ENCODE measurements around the gene ACAP3. TPM values are rescaled to one million over a fixed set of nuclear protein-coding genes. Genes with fewer than 3 reads are reported as not detected.

The ACAP3 gene
- total and polyA plus RNA-seq, 10 of the 15 experiments (the other 5 are each of a cell fraction or from before 2014, with no cell fraction given): 0.05 to 34.2 (median 7.1) TPM

GRCh38 chr1:1254667-1254998 lies 53.1 kb downstream of the ACAP3 start:
- Histone ChIP-seq H3K36me3 (ENCODE audit: control insufficient read depth in 2 of 2, insufficient read depth in 2 of 2, low read length in 1 of 2) (peaks cover 3 to 13% of the 10 kb centered on the region in 2 experiments; a peak in 3 of 4 replicates), H4K20me1 (ENCODE audit: control insufficient read depth, insufficient read depth) (no peaks in the 10 kb centered on the region), H3K79me2 (ENCODE audit: control insufficient read depth, insufficient read depth, low read length) (no peaks in the 10 kb centered on the region), H3K27me3 (replicated peaks in 1 of 2; ENCODE audit: control insufficient read depth in 2 of 2, insufficient read depth in 2 of 2, low read length in 1 of 2) (no peaks in the 10 kb centered on the region), H2AFZ (ENCODE audit: control insufficient read depth, low read depth, low read length) (no peak overlapping the region), H3K9me3 (replicated peaks; ENCODE audit: control insufficient read depth, insufficient read depth, low read length) (no peaks in the 10 kb centered on the region), H3K27ac (ENCODE audit: control insufficient read depth, insufficient read depth) (no peak overlapping the region), H3K4me3 (no peak overlapping the region), H3K4me2 (ENCODE audit: control insufficient read depth, insufficient read depth) (no peak overlapping the region), H3K9ac (ENCODE audit: control insufficient read depth, insufficient read depth, low read length) (no peak overlapping the region), H3K4me1 (ENCODE audit: control insufficient read depth, insufficient read depth, low read length) (peaks cover 12% of the 10 kb centered on the region)
- ChIA-PET RAD21 (ENCODE audit: unreplicated experiment) (no interaction called here), POLR2A (interaction anchor here (1.2 kb wide), 1 partner anchor 19 kb away, joined by 3 read pairs; the partner anchor contains the start of gene UBE2J2), SMC1A (ENCODE audit: uncharacterized antibody, unreplicated experiment) (interaction anchor here (1.0 kb wide), 1 partner anchor 17 kb away, joined by 5 read pairs; no protein-coding TSS in a partner anchor), CTCF (interaction anchor here (1.2 kb wide), 1 partner anchor 132 kb away, joined by 5 read pairs; no protein-coding TSS in a partner anchor)
- no peak for ATAC-seq
- FAIRE-seq: no peak
- in situ Hi-C loops (cut with MboI) (loop anchor here (5.0 kb wide), 1 partner anchor 137 kb away; the partner anchor contains the start of gene C1orf159), intact Hi-C loops (cut with micrococcal nuclease; ENCODE audit: unreplicated experiment) (no loop called here)
- no peak for DNase-seq (ENCODE audit: low read depth, low spot score)
- WGBS (ENCODE audit: insufficient coverage, insufficient replicate concordance, low lambda C conversion rate, missing lambda C conversion rate): 87% methylated on average over 21 of the region's 21 CpGs
- no TSS peak for BruUV-seq (replicated peaks)
- no peak for TF ChIP-seq SMAD1 (IDR thresholded peaks at IDR 0.05; ENCODE audit: low read depth, partially characterized antibody)
- no peak for TF ChIP-seq ETV6 (conservative IDR thresholded peaks at IDR 0.05 in 1 of 2, IDR thresholded peaks at IDR 0.05 in 1 of 2; ENCODE audit: borderline replicate concordance in 1 of 2, low read depth in 1 of 2)
- TF ChIP-seq, protein P1, sequence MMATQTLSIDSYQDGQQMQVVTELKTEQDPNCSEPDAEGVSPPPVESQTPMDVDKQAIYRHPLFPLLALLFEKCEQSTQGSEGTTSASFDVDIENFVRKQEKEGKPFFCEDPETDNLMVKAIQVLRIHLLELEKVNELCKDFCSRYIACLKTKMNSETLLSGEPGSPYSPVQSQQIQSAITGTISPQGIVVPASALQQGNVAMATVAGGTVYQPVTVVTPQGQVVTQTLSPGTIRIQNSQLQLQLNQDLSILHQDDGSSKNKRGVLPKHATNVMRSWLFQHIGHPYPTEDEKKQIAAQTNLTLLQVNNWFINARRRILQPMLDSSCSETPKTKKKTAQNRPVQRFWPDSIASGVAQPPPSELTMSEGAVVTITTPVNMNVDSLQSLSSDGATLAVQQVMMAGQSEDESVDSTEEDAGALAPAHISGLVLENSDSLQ (IDR thresholded peaks at IDR 0.05): no peak
- no peak for TF ChIP-seq STAT3 (IDR thresholded peaks at IDR 0.05; ENCODE audit: low read depth, low read length)
- no peak for TF ChIP-seq TBL1XR1 (IDR thresholded peaks at IDR 0.05; ENCODE audit: low read depth, low read length)
- TF ChIP-seq LARP7 (IDR thresholded peaks at IDR 0.05): no peak
- TF ChIP-seq IRF4 (IDR thresholded peaks at IDR 0.05; ENCODE audit: low read depth, low read length): no peak
- TF ChIP-seq NR2C1 (IDR thresholded peaks at IDR 0.05): no peak
- TF ChIP-seq CHD2 (IDR thresholded peaks at IDR 0.05; ENCODE audit: borderline replicate concordance, low read depth, low read length): no peak
- TF ChIP-seq EZH2 (IDR thresholded peaks at IDR 0.05; ENCODE audit: borderline replicate concordance, control insufficient read depth, low read depth, low read length): no peak
- TF ChIP-seq HCFC1 (IDR thresholded peaks at IDR 0.05; ENCODE audit: low read length): no peak
